HL-60/S4 treated with phorbol 12-myristate 13-acetate at 8.2 ng/mL for 4 days and 3 days (cell line): ENCODE results near the gene IBA57.
"Not testable (repeated sequence)": the region's sequence is repeated elsewhere in the genome, so short reads cannot be mapped to it uniquely, and the experiment has no call there.

Source experiments
- in situ Hi-C: fragments of 300-500 bp; cut with MboI; formaldehyde crosslinking; loops from 2 replicates; pipeline ENCODE4 v1.15.0; 2022; ENCODE audit warnings: low sequenced_read_pairs

Gene IBA57

DNA sequence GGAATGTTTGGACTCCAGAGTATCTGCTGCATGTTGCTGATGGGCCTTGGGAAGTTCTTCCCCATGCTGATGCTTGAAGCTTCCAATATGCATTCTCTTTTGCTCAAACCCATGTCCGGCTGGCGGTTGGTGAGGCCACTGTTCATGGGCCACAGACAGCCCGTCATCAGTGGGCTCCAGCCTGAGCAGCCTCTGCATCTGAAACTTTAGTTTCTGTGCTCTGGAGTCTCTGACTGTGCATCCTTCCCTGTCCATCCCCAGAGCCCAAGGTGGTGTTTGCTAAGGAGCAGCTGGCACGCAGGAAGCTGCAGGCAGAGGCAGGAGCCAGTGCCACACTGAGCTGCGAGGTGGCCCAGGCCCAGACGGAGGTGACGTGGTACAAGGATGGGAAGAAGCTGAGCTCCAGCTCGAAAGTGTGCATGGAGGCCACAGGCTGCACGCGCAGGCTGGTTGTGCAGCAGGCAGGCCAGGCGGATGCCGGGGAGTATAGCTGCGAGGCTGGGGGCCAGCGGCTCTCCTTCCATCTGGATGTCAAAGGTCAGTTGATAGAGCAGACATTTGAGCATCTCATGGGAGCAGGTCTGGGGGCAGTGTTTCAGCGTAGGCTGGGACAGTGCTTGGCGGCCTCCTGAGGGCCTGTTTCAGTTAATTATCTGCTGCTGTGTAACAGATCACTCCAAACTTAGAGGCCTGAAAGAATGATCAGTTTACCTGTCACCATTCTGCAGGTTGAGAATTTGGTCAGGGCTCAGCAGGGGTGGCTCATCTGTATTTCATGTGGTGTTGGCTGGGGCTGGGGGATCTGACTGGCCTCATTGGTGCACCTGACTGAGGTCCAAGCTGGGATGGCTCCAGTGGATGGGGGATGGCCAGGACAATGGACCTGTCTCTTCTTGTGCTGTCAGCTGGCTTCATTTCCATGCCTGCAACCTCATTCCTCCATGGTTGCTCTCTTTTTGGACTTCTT, 58.9 kb downstream of the IBA57 start:
- in situ Hi-C loops = no loop called here

DNA sequence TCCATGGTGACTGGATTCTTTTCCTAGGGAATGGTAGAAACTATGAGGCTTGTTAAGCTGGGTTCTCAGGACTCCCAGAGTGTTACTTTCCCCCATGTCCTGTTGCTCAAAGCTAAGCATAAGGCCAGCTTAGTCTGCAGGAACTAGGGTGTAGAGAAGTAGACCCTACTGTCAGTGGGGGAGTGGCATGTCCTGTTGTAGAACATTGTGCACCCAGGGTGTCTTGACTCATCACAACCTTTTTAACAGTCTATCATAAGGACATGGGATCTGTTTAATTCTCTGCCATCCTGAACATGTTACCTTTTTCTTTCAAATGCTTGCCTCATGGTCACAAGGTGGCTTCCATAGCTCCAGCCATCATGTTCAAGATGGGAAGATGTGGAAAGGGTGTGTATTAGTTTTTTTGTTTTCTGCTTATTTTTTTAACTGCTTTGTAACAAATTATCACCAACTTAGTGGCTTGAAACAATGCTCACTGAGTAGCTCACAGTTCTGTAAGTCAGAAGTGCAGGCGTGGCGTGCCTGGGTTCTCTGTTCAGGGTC, 59.6 kb downstream of the IBA57 start:
- in situ Hi-C loops = no loop called here

DNA sequence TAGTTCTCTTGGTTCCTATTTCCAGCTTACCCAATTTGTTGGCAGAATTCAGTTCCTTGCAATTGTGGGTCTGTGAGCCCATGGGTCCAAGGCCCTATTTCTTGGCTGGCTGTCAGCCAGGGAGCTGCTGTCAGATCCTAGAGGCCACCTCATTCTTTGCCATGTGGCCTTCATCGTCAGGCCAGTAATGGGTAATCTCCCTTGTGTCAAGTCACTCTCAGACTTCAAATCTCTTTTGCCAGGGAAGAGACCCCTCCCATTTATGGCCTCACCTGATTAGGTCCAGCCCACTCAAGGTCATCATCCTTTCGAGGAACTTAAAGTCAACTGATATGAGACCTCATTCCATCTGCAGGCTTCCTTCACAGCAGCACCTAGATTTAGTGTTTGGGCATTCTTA, 60.1 kb downstream of the IBA57 start:
- in situ Hi-C loops = no loop called here

DNA sequence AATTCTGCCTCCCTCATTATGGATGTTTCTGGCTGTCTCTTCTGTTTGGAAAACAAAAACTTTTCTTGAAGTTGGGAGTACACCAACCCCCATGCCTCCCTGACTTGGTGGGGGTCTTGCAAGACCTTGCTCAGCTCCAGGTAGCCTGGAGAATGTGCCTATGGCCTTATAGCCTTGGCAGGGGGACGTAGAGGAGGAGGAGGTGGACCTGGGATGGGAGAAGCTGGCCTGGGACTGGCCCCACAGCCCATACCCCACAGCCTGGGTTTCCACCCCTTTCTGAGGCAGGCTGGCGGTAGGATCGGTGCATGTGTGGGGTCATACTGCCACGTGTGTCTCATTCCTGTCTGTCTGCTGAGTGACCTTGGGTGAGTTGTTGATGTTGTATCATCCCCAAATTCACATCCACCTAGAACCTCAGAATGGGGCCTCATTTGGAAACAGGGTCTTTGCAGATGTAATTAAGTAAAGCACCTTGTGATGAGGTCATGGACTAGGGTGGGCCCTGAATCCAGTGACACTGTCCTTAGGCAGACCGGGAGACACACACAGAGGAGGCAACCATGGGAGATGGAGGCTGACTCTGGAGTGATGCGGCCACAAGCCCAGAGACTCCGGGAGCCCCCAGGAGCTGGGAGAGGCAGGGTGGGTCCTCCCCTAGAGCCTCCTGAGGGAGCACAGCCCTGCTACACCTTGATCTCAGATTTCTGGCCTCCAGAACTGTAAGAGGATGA, 60.7 kb downstream of the IBA57 start:
- in situ Hi-C loops = no loop called here

DNA sequence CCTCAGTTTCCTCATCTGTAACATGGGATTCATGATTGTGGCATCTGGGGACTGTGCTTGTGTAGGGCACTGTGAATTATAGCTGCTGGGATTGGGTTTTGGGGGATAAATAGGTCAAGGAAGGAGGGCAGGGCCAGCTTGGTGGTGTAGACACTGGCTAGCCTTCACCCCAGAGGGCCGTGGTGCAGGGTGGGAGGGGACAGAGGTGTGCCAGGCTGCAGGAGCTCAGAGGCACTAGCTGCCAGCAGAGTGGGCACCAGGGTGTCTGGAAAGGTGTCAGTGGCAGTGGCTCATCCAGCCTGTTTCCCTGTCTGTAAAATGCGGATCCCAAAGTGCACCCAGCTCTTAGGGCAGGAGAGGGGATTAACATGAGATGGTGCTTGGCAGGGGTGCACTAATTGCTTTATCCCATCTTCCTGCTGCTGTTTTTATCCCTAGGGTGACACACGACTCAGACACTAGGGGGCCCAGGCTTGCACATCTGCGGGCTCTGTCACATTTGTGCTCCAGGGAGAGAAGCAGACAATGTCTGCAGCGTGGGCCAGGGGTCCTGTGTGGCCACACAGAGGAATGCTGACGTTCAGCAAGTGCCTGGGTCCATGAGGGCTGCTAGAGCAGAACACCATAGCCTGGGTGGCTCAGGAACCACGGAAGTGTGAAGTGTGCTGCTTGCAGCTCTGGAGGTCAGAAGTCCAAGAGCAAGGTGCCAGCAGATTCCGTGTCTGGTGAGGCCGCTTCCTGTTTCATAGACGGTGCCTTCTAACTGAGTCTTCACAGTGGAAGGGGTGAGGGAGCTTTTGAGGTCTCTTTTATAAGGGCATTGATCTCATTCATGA, 61.6 kb downstream of the IBA57 start:
- in situ Hi-C loops = no loop called here

DNA sequence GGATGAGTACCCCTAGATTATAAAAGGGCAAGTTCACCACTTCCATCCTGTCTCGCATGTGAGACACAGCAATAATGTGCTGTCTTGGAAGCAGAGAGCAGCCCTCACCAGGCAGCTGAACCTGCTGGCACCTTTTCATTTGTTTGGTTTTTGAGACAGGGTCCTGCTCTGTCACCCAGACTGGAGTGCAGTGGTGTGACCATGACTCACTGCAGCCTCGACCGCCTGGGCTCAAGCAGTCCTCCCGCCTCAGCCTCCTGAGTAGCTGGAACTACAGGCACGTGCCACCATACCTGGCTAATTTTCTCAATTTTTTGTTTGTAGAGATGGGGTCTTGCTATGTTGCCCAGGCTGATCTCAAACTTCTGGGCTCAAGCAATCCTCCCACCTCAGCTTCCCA, 62.5 kb downstream of the IBA57 start:
- in situ Hi-C loops = not testable (repeated sequence)

DNA sequence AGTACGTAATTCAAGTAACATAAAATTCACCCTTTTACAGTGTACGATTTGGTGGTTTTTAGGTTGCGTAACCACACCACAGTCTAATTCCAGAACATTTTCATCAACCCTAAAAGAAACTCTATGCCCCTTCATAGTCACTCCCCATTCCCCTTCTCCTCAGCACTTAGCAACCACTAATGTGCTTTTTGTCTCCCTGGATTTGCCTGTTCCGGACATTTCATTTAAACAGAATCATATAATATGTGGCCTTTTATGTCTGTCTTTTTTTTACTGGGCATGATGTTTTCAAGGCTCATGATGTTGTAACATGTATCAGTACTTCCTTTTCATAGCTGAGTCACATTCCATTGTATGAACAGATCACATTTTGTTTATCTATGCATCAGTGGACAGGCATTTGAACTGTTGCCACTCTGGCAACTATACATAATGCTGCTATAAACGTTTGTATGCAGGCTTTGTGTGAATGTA, 63.0 kb downstream of the IBA57 start:
- in situ Hi-C loops = no loop called here

DNA sequence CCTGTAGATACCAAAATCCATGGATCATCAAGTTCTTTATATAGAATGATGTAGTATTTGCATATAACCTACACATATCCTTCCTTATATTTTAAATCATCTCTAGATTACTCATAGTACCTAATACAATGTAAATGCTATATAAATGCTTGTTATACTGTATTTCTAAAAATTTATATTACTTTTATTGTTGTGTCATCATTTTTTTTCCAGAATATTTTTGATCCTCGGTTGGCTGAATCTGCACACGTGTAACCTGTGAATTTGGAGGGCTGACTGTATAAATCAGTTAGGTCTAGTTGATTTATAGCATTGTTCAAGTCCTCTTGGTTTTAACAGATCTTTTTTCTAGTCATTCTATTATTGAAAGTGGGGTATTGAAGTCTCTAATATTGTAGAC, 65.6 kb downstream of the IBA57 start:
- in situ Hi-C loops = no loop called here
